Measurements from ENCODE around the gene KIAA0753.

Gene KIAA0753

GRCh38 chr17:6543079-6544010 lies 97.2 kb downstream of the KIAA0753 start:
- Mint-ChIP-seq H3K9me3 (peaks cover 8% of the 10 kb centered on the region), H3K4me1 (ENCODE audit: low read depth) (peaks cover 4% of the 10 kb centered on the region), H3K36me3 (ENCODE audit: low read depth) (no peaks in the 10 kb centered on the region), H3K27ac (no peak overlapping the region), H3K27me3 (peaks cover 40% of the 10 kb centered on the region), H3K4me3 (no peak overlapping the region)
- intact Hi-C loops (cut with micrococcal nuclease): no loop called here

GRCh38 chr17:6542577-6542976 lies 97.9 kb downstream of the KIAA0753 start:
- H3K27ac Mint-ChIP-seq: no peak overlapping the region
- H3K36me3 Mint-ChIP-seq (ENCODE audit: low read depth): no peaks in the 10 kb centered on the region

GRCh38 chr17:6541886-6542285 lies 98.6 kb downstream of the KIAA0753 start:
- Mint-ChIP-seq H3K4me3 (no peak overlapping the region), H3K27ac (no peak overlapping the region), H3K36me3 (ENCODE audit: low read depth) (no peaks in the 10 kb centered on the region), H3K9me3 (peaks cover 8% of the 10 kb centered on the region), H3K4me1 (ENCODE audit: low read depth) (no peaks in the 10 kb centered on the region), H3K27me3 (peaks cover 28% of the 10 kb centered on the region)
- intact Hi-C loops (cut with micrococcal nuclease): no loop called here

More at GRCh38 chr17:6542577-6542976, 97.9 kb downstream of the KIAA0753 start:
- intact Hi-C loops (cut with micrococcal nuclease): no loop called here
- H3K4me3 Mint-ChIP-seq: no peak overlapping the region
- peaks cover 34% of the 10 kb centered on the region for H3K27me3 Mint-ChIP-seq
- H3K4me1 Mint-ChIP-seq (ENCODE audit: low read depth): no peaks in the 10 kb centered on the region
- peaks cover 8% of the 10 kb centered on the region for H3K9me3 Mint-ChIP-seq

GRCh38 chr17:6539871-6540270 lies 100.6 kb downstream of the KIAA0753 start:
- Mint-ChIP-seq H3K4me3 (no peak overlapping the region), H3K27ac (no peak overlapping the region), H3K27me3 (peaks cover 24% of the 10 kb centered on the region), H3K9me3 (peaks cover 8% of the 10 kb centered on the region), H3K36me3 (ENCODE audit: low read depth) (no peaks in the 10 kb centered on the region), H3K4me1 (ENCODE audit: low read depth) (no peaks in the 10 kb centered on the region)
- intact Hi-C loops (cut with micrococcal nuclease): no loop called here

GRCh38 chr17:6536566-6537065 lies 103.9 kb downstream of the KIAA0753 start:
- H3K36me3 Mint-ChIP-seq (ENCODE audit: low read depth): no peaks in the 10 kb centered on the region
- H3K27ac Mint-ChIP-seq: no peak overlapping the region
- peaks cover 30% of the 10 kb centered on the region for H3K27me3 Mint-ChIP-seq
- H3K9me3 Mint-ChIP-seq: peaks cover 8% of the 10 kb centered on the region
- H3K4me1 Mint-ChIP-seq (ENCODE audit: low read depth): no peaks in the 10 kb centered on the region
- no peak overlapping the region for H3K4me3 Mint-ChIP-seq
- intact Hi-C loops (cut with micrococcal nuclease): no loop called here

GRCh38 chr17:6536053-6536452 lies 104.5 kb downstream of the KIAA0753 start:
- no peaks in the 10 kb centered on the region for H3K4me1 Mint-ChIP-seq (ENCODE audit: low read depth)
- H3K9me3 Mint-ChIP-seq: peaks cover 8% of the 10 kb centered on the region
- no peaks in the 10 kb centered on the region for H3K36me3 Mint-ChIP-seq (ENCODE audit: low read depth)
- H3K27me3 Mint-ChIP-seq: peaks cover 27% of the 10 kb centered on the region
- intact Hi-C loops (cut with micrococcal nuclease): no loop called here
- H3K27ac Mint-ChIP-seq: no peak overlapping the region
- no peak overlapping the region for H3K4me3 Mint-ChIP-seq

GRCh38 chr17:6534846-6535514 lies 105.5 kb downstream of the KIAA0753 start:
- Mint-ChIP-seq H3K9me3 (peaks cover 8% of the 10 kb centered on the region), H3K27ac (no peak overlapping the region), H3K27me3 (peaks cover 25% of the 10 kb centered on the region), H3K4me3 (no peak overlapping the region), H3K36me3 (ENCODE audit: low read depth) (no peaks in the 10 kb centered on the region), H3K4me1 (ENCODE audit: low read depth) (no peaks in the 10 kb centered on the region)
- intact Hi-C loops (cut with micrococcal nuclease): no loop called here

GRCh38 chr17:6532441-6532885 lies 108.0 kb downstream of the KIAA0753 start:
- intact Hi-C loops (cut with micrococcal nuclease): no loop called here
- no peaks in the 10 kb centered on the region for H3K36me3 Mint-ChIP-seq (ENCODE audit: low read depth)
- H3K4me1 Mint-ChIP-seq (ENCODE audit: low read depth): no peaks in the 10 kb centered on the region
- H3K4me3 Mint-ChIP-seq: no peak overlapping the region
- peaks cover 27% of the 10 kb centered on the region for H3K27me3 Mint-ChIP-seq
- H3K27ac Mint-ChIP-seq: no peak overlapping the region
- no peaks in the 10 kb centered on the region for H3K9me3 Mint-ChIP-seq

GRCh38 chr17:6531575-6531974 lies 108.9 kb downstream of the KIAA0753 start:
- Mint-ChIP-seq H3K27ac (no peak overlapping the region), H3K4me1 (ENCODE audit: low read depth) (no peaks in the 10 kb centered on the region), H3K9me3 (no peaks in the 10 kb centered on the region), H3K27me3 (peaks cover 27% of the 10 kb centered on the region), H3K36me3 (ENCODE audit: low read depth) (no peaks in the 10 kb centered on the region), H3K4me3 (no peak overlapping the region)
- intact Hi-C loops (cut with micrococcal nuclease): no loop called here

- Mint-ChIP-seq H3K36me3 (ENCODE audit: low read depth) (no peaks in the 10 kb centered on the region), H3K4me1 (ENCODE audit: low read depth) (no peaks in the 10 kb centered on the region), H3K9me3 (no peaks in the 10 kb centered on the region), H3K27ac (no peak overlapping the region), H3K4me3 (no peak overlapping the region), H3K27me3 (peaks cover 26% of the 10 kb centered on the region)
- intact Hi-C loops (cut with micrococcal nuclease): no loop called here
These were observed 110.1 kb downstream of the KIAA0753 start for GRCh38 chr17:6530324-6530920.

GRCh38 chr17:6528557-6528956 lies 112.0 kb downstream of the KIAA0753 start:
- no peaks in the 10 kb centered on the region for H3K9me3 Mint-ChIP-seq
- no peak overlapping the region for H3K27ac Mint-ChIP-seq
- no peaks in the 10 kb centered on the region for H3K36me3 Mint-ChIP-seq (ENCODE audit: low read depth)
- H3K27me3 Mint-ChIP-seq: peaks cover 18% of the 10 kb centered on the region
- intact Hi-C loops (cut with micrococcal nuclease): no loop called here
- no peak overlapping the region for H3K4me3 Mint-ChIP-seq
- no peaks in the 10 kb centered on the region for H3K4me1 Mint-ChIP-seq (ENCODE audit: low read depth)
